Common myeloid progenitor, CD34-positive (primary cell): ENCODE data around the gene NOD2.

Experiments
- CTCF ChIA-PET: fragments of 350-600 bp; sonication (Branson Sonifier 250); formaldehyde crosslinking; loops from one replicate; lab custom pipeline; 2021; ENCODE audit warnings: antibody characterized with exemption; lab: Charles Lee
- POLR2A ChIA-PET: fragments of 350-600 bp; sonication (Branson Sonifier 250); formaldehyde crosslinking; loops from one replicate; lab custom pipeline; 2021; ENCODE audit warnings: antibody characterized with exemption; lab: Charles Lee
- DNase-seq, 3 donors: peaks; one replicate each; pipeline versions ENCODE4 v3.0.0 to v3.0.0-alpha.2; 2013
- H3K27ac ChIP-seq, 2 experiments: 1 replicate in 1 of 2; 2 replicates in 1 of 2; pipeline ENCODE4 v1.7.0; 2013; ENCODE audit warnings: inconsistent platforms in 2 of 2, low read length in 2 of 2, mild to moderate bottlenecking in 2 of 2, low read depth in 1 of 2, moderate library complexity in 1 of 2; ENCODE audit not compliant: severe bottlenecking in 2 of 2, insufficient read depth in 1 of 2, poor library complexity in 1 of 2
- H3K27me3 ChIP-seq, 5 experiments: replicated peaks in 2 of 5; 1 replicate in 3 of 5; 2 replicates in 2 of 5; pipeline versions ENCODE4 v1.6.1 to v1.7.0; 2013; ENCODE audit warnings: low read length in 4 of 5, mild to moderate bottlenecking in 2 of 5, moderate library complexity in 2 of 5, inconsistent platforms in 1 of 5; ENCODE audit not compliant: insufficient read depth in 5 of 5, control insufficient read depth in 4 of 5
- H3K36me3 ChIP-seq, 4 experiments: 1 replicate in 2 of 4; 2 replicates in 2 of 4; pipeline versions ENCODE4 v1.6.1 to v1.7.0; 2013; ENCODE audit warnings: low read length in 3 of 4, control low read depth in 1 of 4, mild to moderate bottlenecking in 1 of 4; ENCODE audit not compliant: control insufficient read depth in 4 of 4, insufficient read depth in 4 of 4
- H3K4me1 ChIP-seq, 4 experiments: 1 replicate in 3 of 4; 2 replicates in 1 of 4; pipeline versions ENCODE4 v1.6.1 to v1.7.1; 2013; ENCODE audit warnings: low read length in 3 of 4, mild to moderate bottlenecking in 3 of 4, control low read depth in 1 of 4, inconsistent platforms in 1 of 4, moderate library complexity in 1 of 4; ENCODE audit not compliant: control insufficient read depth in 4 of 4, insufficient read depth in 4 of 4; ENCODE audit errors: control extremely low read depth in 1 of 4
- H3K4me3 ChIP-seq, 7 experiments: 1 replicate in 4 of 7; 2 replicates in 3 of 7; pipeline versions ENCODE4 v1.5.1 to v1.7.0; 2013; ENCODE audit warnings: mild to moderate bottlenecking in 7 of 7, low read length in 6 of 7, moderate library complexity in 6 of 7, inconsistent platforms in 2 of 7, low read depth in 2 of 7, control low read depth in 1 of 7; ENCODE audit not compliant: insufficient read depth in 4 of 7, control insufficient read depth in 1 of 7; ENCODE audit errors: extremely low read depth in 1 of 7
- H3K9me3 ChIP-seq, 5 experiments: 1 replicate in 4 of 5; 2 replicates in 1 of 5; pipeline versions ENCODE4 v1.6.1 to v1.7.1; 2013; ENCODE audit warnings: low read length in 4 of 5, mild to moderate bottlenecking in 2 of 5, inconsistent platforms in 1 of 5, low read depth in 1 of 5, moderate library complexity in 1 of 5; ENCODE audit not compliant: control insufficient read depth in 4 of 5, insufficient read depth in 2 of 5; ENCODE audit errors: control extremely low read depth in 1 of 5
- WGBS: methylation state at CpG from one replicate; pipeline ENCODE4 v1.1.5; 2013; ENCODE audit not compliant: insufficient coverage; 5-methylcytosine and 5-hydroxymethylcytosine counted together

NOD2 gene

DNA sequence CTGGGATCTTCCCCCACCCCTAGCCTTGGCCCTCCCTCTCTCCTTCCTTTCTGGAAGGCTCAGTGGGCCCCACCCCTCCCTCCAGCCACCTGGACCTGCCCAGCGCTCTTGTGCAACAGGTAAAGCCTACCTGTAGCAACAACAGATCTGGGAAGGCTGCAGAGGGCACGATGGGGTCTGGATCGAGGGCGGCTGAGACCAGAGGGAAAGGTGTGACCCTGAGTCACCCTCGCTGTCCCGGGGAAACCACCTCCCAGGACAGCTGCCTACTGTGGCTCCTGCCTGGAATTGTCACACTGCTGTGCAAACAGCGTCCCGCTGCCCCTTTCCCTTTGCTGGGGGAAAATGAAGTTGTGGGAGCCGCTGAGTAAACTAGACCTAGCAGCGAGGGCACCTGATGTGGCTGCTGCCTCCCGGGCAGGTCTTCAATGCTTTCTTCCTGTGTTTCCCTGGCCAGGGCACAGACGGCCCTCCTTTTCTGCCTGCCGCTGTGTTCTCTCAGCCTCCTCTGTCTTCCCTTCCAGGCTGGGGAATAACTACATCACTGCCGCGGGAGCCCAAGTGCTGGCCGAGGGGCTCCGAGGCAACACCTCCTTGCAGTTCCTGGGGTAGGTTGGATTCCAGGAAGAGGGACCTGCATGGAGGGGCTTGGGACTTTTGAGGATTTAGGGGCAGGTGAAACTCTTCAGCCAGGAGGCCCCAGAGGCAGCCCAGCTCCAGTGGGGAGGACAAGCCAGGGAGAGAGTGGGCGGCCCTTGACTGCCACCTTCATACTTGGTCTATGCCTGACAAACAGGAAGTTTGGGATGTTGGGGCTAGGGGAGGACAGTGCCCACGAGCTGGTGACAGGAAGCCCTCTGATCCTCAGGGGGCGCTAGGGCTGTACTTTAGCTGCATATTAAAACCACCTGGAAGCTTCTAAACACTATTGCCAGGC, 26.3 kb downstream of the NOD2 start:
- ChIA-PET POLR2A (no interaction called here), CTCF (interaction anchor here (0.7 to 6.8 kb wide), 23 partner anchors 9 to 62 kb away, joined by 3 to 76 read pairs (median 4); partner anchors contain the start of genes CYLD and SNX20)
- WGBS = 93% methylated on average over 13 of the region's 20 CpGs
- H3K4me1 ChIP-seq = peaks cover 24 to 71% (median 43%) of the 10 kb centered on the region in 4 experiments
- H3K27me3 ChIP-seq = no peaks in the 10 kb centered on the region
- peaks cover 0 to 2% (median 0%) of the 10 kb centered on the region in 4 experiments for H3K36me3 ChIP-seq
- peak in 2 of 3 donors; percentile 65 to 75 for DNase-seq
- H3K27ac ChIP-seq = no peak overlapping the region
- peaks cover 0 to 9% (median 6%) of the 10 kb centered on the region in 5 experiments for H3K9me3 ChIP-seq
- H3K4me3 ChIP-seq = no peak overlapping the region

DNA sequence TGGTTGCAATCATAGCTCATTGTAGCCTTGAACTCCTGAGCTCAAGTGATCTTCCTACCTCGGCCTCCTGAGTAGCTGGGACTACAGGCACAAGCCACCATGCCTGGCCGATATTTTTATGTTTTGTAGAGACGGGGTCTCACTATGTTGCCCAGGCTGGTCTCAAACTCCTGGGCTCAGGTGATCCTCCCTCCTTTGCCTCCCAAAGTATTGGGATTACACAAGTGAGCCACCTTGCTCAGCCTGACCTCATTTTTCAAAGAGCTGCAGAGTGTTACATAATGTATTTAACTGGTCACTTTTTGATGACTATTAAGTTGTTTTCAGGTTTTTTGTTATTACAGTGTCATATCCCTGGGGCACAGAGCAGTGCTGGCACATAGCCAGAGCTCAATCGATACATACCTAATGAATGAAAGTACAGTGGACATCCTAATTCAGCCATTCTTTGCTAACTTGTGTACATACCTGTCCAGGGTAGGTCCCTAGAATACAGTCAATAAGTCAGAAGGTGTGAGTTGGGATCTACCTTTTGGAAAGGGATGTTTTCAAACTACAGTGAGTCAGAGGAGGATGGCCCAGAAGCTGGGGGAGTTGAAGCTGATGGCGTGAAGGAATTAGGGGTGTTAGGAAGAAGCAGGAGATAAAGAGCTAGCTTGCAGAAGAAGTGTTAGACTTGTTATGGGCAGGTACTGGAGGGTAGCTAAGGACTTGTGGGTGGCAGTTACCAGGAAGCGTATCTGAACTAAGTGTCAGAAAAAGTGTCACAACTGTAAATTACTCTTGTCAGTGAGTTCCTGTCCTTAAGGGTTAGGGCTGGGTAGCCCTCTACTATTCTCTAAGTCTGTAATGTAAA, 28.4 kb downstream of the NOD2 start:
- peaks cover 18 to 57% (median 39%) of the 10 kb centered on the region in 4 experiments for H3K4me1 ChIP-seq
- peak overlapping the region in 2 of 7 experiments; percentile 37 to 51 for H3K4me3 ChIP-seq
- H3K27me3 ChIP-seq = no peaks in the 10 kb centered on the region
- 58% methylated on average over 6 of the region's 6 CpGs for WGBS
- POLR2A ChIA-PET = interaction anchor here (0.6 to 0.9 kb wide), 2 partner anchors 12 to 40 kb away, joined by 3 to 4 read pairs; no protein-coding TSS in a partner anchor
- H3K27ac ChIP-seq = peak overlapping the region in 1 of 2 experiments; percentile 63
- CTCF ChIA-PET = interaction anchor here (0.7 to 6.8 kb wide), 17 partner anchors 10 to 394 kb away, joined by 3 to 76 read pairs (median 4); partner anchors contain the start of genes CYLD and SNX20
- peaks cover 2 to 12% (median 6%) of the 10 kb centered on the region in 5 experiments for H3K9me3 ChIP-seq
- DNase-seq = peak in 2 of 3 donors; percentile 80 to 88
- peaks cover 0 to 5% (median 2%) of the 10 kb centered on the region in 4 experiments for H3K36me3 ChIP-seq

DNA sequence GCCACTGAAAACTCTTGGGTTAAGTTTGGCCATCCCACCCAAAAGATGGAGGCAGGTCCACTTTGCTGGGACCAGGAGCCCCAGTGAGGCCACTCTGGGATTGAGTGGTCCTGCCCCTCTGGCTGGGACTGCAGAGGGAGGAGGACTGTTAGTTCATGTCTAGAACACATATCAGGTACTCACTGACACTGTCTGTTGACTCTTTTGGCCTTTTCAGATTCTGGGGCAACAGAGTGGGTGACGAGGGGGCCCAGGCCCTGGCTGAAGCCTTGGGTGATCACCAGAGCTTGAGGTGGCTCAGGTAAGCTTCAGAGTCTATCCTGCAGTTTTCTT, 29.0 kb downstream of the NOD2 start:
- POLR2A ChIA-PET = interaction anchor here (0.9 kb wide), 1 partner anchor 12 kb away, joined by 3 read pairs; no protein-coding TSS in a partner anchor
- DNase-seq = no peak
- peaks cover 18 to 51% (median 39%) of the 10 kb centered on the region in 4 experiments for H3K4me1 ChIP-seq
- CTCF ChIA-PET = interaction anchor here (0.8 to 6.8 kb wide), 11 partner anchors 11 to 368 kb away, joined by 3 to 76 read pairs (median 5); partner anchors contain the start of genes CYLD and SNX20
- no peaks in the 10 kb centered on the region for H3K27me3 ChIP-seq
- H3K27ac ChIP-seq = peak overlapping the region in 1 of 2 experiments; percentile 63
- peaks cover 0 to 5% (median 2%) of the 10 kb centered on the region in 4 experiments for H3K36me3 ChIP-seq
- 83% methylated on average over 1 of the region's 1 CpG for WGBS
- H3K9me3 ChIP-seq = peaks cover 2 to 12% (median 6%) of the 10 kb centered on the region in 5 experiments
- H3K4me3 ChIP-seq = peak overlapping the region in 2 of 7 experiments; percentile 37 to 51

DNA sequence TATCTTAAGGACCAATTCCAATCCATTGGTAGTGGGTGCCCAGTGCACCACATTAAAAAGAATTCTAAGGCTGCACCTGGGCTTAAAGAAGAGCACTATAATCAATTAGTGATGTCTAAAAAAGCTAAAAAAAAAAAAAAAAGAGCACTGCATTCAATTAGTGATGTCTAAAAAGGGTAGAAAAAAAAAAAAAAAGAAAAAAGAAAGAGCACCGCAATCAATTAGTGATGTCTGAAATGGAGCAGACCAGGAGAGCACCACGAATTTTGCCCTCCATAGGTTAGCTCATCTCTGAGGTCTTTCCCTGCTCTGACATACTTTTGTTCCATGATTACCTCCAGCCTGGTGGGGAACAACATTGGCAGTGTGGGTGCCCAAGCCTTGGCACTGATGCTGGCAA, 29.6 kb downstream of the NOD2 start:
- Histone ChIP-seq H3K36me3 (peaks cover 0 to 5% (median 2%) of the 10 kb centered on the region in 4 experiments), H3K27me3 (no peaks in the 10 kb centered on the region), H3K9me3 (peaks cover 2 to 12% (median 6%) of the 10 kb centered on the region in 5 experiments), H3K4me3 (peak overlapping the region in 1 of 7 experiments; percentile 37), H3K4me1 (peaks cover 18 to 45% (median 39%) of the 10 kb centered on the region in 4 experiments), H3K27ac (peak overlapping the region in 1 of 2 experiments; percentile 63)
- ChIA-PET POLR2A (no interaction called here), CTCF (interaction anchor here (1.3 to 6.8 kb wide), 4 partner anchors 10 to 52 kb away, joined by 7 to 76 read pairs (median 10); no protein-coding TSS in a partner anchor)
- 100% methylated on average over 1 of the region's 2 CpGs for WGBS
- DNase-seq = no peak

DNA sequence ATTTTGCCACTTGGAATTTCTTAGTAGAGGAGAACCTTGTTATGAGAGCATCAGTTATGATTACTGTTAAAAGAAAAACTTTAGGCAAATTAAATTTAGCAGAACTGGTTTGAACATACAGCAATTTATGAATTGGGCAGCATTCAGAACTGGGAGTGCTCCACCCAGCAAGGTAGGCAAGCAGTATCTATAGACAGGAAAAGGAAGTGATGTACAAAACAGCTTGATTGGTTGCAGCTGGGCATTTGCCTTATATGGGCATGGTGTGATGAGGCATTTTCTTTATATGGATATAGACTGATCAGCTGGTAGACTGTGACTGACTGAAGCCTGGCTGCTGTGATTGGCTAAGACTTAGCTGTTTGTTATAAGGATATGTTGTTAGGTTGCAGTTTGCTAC, 30.9 kb downstream of the NOD2 start:
- H3K4me1 ChIP-seq = peaks cover 18 to 39% (median 34%) of the 10 kb centered on the region in 4 experiments
- no peaks in the 10 kb centered on the region for H3K27me3 ChIP-seq
- H3K36me3 ChIP-seq = peaks cover 0 to 5% (median 2%) of the 10 kb centered on the region in 4 experiments
- POLR2A ChIA-PET = no interaction called here
- no peak overlapping the region for H3K27ac ChIP-seq
- H3K4me3 ChIP-seq = no peak overlapping the region
- CTCF ChIA-PET = interaction anchor here (0.7 to 6.8 kb wide), 8 partner anchors 9 to 54 kb away, joined by 3 to 76 read pairs (median 5); no protein-coding TSS in a partner anchor
- H3K9me3 ChIP-seq = peaks cover 2 to 12% (median 6%) of the 10 kb centered on the region in 5 experiments
- DNase-seq = peak in 2 of 3 donors; percentile 58 to 75

DNA sequence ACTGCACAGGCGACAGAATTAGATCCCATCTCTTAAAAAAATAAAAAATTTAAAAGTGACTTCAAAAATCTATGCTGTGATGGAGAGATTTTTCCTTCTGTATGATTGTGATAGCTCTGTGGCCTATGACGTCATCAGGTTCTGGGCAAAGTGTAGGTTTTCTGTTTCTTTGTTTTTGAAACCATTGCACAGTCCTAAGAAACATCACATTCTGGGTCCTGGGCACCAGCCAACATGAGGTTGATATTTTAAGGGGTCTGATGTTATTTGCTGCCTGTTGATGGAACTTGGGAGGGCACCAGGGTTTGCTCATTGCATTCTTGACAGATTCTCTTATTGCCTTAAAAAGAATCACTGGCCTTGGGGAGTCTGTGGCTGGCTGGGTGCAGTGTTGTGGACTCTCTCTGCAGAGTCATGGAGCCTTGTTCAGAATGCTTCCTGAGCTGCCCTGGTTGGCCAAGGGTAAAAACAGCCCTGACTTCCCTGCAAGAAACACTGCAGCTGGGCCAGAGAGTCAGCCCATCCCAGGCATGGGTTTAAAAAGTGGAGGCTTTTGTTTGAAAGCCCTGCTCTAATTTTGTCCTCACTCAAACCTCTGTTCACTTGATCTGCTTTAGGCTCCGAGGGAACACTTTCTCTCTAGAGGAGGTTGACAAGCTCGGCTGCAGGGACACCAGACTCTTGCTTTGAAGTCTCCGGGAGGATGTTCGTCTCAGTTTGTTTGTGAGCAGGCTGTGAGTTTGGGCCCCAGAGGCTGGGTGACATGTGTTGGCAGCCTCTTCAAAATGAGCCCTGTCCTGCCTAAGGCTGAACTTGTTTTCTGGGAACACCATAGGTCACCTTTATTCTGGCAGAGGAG, 38.0 kb downstream of the NOD2 start:
- DNase-seq = peak in 2 of 3 donors; percentile 33 to 45
- ChIA-PET CTCF (interaction anchor here (1.0 to 1.8 kb wide), 6 partner anchors 9 to 64 kb away, joined by 3 to 5 read pairs (median 4); partner anchors contain the start of gene CYLD), POLR2A (no interaction called here)
- 94% methylated on average over 5 of the region's 6 CpGs for WGBS
- no peak overlapping the region for H3K27ac ChIP-seq
- H3K4me1 ChIP-seq = peaks cover 0 to 13% (median 7%) of the 10 kb centered on the region in 4 experiments
- no peaks in the 10 kb centered on the region for H3K36me3 ChIP-seq
- H3K27me3 ChIP-seq = no peaks in the 10 kb centered on the region
- H3K4me3 ChIP-seq = no peak overlapping the region
- H3K9me3 ChIP-seq = no peaks in the 10 kb centered on the region
